GM12878 (cell line): ENCODE results near the gene SNRPA. TPM values are rescaled to one million over a fixed set of nuclear protein-coding genes. Genes with fewer than 3 reads are reported as not detected.

Experiments used
- ATF7 ChIP-seq: fragments of 450-650 bp; IDR thresholded peaks from 2 replicates; pipeline ENCODE4 v1.6.1; 2016; ENCODE audit warnings: low read depth, mild to moderate bottlenecking
- BACH1 ChIP-seq: fragments of 450-650 bp; IDR thresholded peaks from 2 replicates; pipeline ENCODE4 v1.6.1; 2017; ENCODE audit warnings: mild to moderate bottlenecking, borderline replicate concordance
- CBX5 ChIP-seq: sonication (generic); IDR thresholded peaks from 2 replicates; pipeline ENCODE4 v1.6.1; 2016; ENCODE audit warnings: low read depth, moderate library complexity, mild to moderate bottlenecking, inconsistent platforms
- CEBPB ChIP-seq, 2 experiments: fragments of 150-350 bp in 1 of 2; IDR thresholded peaks; 2 replicates each; pipeline ENCODE4 v1.6.1; 2012 to 2014; ENCODE audit warnings: low read depth in 2 of 2, low read length in 2 of 2, borderline replicate concordance in 1 of 2, inconsistent platforms in 1 of 2
- CHD4 ChIP-seq: fragments of 200-600 bp; sonication (generic); IDR thresholded peaks from 2 replicates; pipeline ENCODE4 v1.6.1; 2016; ENCODE audit warnings: mild to moderate bottlenecking
- DPF2 ChIP-seq: fragments of 450-650 bp; IDR thresholded peaks from 2 replicates; pipeline ENCODE4 v1.6.1; 2017; ENCODE audit warnings: mild to moderate bottlenecking
- FOXK2 ChIP-seq: fragments of 450-650 bp; IDR thresholded peaks from 2 replicates; pipeline ENCODE4 v1.6.1; 2017; ENCODE audit warnings: mild to moderate bottlenecking, moderate library complexity
- FOXM1 ChIP-seq: IDR thresholded peaks from 2 replicates; pipeline ENCODE4 v1.6.1; 2012; ENCODE audit warnings: low read depth, mild to moderate bottlenecking, inconsistent platforms, low read length, moderate library complexity
- JUNB ChIP-seq: IDR thresholded peaks from 2 replicates; pipeline ENCODE4 v1.6.1; 2016; ENCODE audit warnings: antibody characterized with exemption, mild to moderate bottlenecking
- KLF5 ChIP-seq: fragments of 450-650 bp; IDR thresholded peaks from 2 replicates; pipeline ENCODE4 v1.6.1; 2014; ENCODE audit warnings: mild to moderate bottlenecking; ENCODE audit not compliant: partially characterized antibody
- MYB ChIP-seq: fragments of 150-350 bp; IDR thresholded peaks from 2 replicates; pipeline ENCODE4 v1.6.1; 2014; ENCODE audit warnings: mild to moderate bottlenecking, low read depth, low read length, borderline replicate concordance
- SMAD5 ChIP-seq: IDR thresholded peaks from 2 replicates; pipeline ENCODE4 v1.6.1; 2016; ENCODE audit warnings: antibody characterized with exemption, low read depth
- SMARCA5 ChIP-seq: fragments of 450-650 bp; IDR thresholded peaks from 2 replicates; pipeline ENCODE4 v1.6.1; 2017; ENCODE audit warnings: mild to moderate bottlenecking
- STAT3 ChIP-seq: IDR thresholded peaks from 2 replicates; pipeline ENCODE4 v1.6.1; 2011; ENCODE audit warnings: low read depth, low read length, improper control_type of control experiment
- TARDBP ChIP-seq: IDR thresholded peaks from 2 replicates; pipeline ENCODE4 v1.6.1; 2016; ENCODE audit warnings: borderline replicate concordance
- ZNF274 ChIP-seq: IDR thresholded peaks from one replicate; pipeline ENCODE4 v1.8.0; 2011; ENCODE audit not compliant: insufficient read length, insufficient read depth
- polyA plus RNA-seq, 11 experiments: library from polyadenylated mRNA; depleted of rRNA in 4 of 11; unstranded in 6 of 11; stranded (reverse) in 5 of 11; fragments of >200 nt; fragmentation: Nextera tagmentation in 4 of 11; fragmentation: Illumina TruSeq in 1 of 11; extraction: Ambion mirVana in 4 of 11; extraction: Trizol in 1 of 11; gene quantifications; 1 replicate in 1 of 11; 2 replicates in 10 of 11; pipeline versions ENCODE4 v1.2.1 to v1.2.3, GENCODE V29; 2011 to 2016; ENCODE audit warnings: inconsistent platforms in 2 of 11, missing spikeins in 2 of 11, low read depth in 1 of 11
- total RNA-seq, 4 experiments: library from RNA; depleted of rRNA in 3 of 4; stranded (reverse); fragments of >200 nt in 3 of 4; fragmentation: Illumina TruSeq in 1 of 4; extraction: Trizol in 1 of 4; gene quantifications; 2 replicates each; pipeline versions ENCODE4 v1.2.1 to v1.2.3, GENCODE V29; 2013 to 2021
- TF ChIP-seq, protein P1 (sequence below): fragments of 450-650 bp; IDR thresholded peaks from 2 replicates; pipeline ENCODE4 v1.6.1; 2017; ENCODE audit warnings: mild to moderate bottlenecking
- TF ChIP-seq, protein P2 (sequence below): IDR thresholded peaks from 2 replicates; pipeline ENCODE4 v1.6.1; 2012; ENCODE audit warnings: low read depth, low read length, improper control_type of control experiment
- TF ChIP-seq, protein P3 (sequence below): fragments of 450-650 bp; IDR thresholded peaks from 2 replicates; pipeline ENCODE4 v1.6.1; 2017; ENCODE audit warnings: mild to moderate bottlenecking, moderate library complexity
- TF ChIP-seq, protein P4 (sequence below): IDR thresholded peaks from 2 replicates; pipeline ENCODE4 v1.6.1; 2011; ENCODE audit warnings: borderline replicate concordance, low read depth, mild to moderate bottlenecking, moderate library complexity, mixed read lengths, low read length; ENCODE audit not compliant: insufficient read depth; ENCODE audit errors: extremely low read length

SNRPA gene
- total and polyA plus RNA-seq, 10 of the 15 experiments (the other 5 are each of a cell fraction or from before 2014, with no cell fraction given): 14.8 to 299 (median 202) TPM

DNA sequence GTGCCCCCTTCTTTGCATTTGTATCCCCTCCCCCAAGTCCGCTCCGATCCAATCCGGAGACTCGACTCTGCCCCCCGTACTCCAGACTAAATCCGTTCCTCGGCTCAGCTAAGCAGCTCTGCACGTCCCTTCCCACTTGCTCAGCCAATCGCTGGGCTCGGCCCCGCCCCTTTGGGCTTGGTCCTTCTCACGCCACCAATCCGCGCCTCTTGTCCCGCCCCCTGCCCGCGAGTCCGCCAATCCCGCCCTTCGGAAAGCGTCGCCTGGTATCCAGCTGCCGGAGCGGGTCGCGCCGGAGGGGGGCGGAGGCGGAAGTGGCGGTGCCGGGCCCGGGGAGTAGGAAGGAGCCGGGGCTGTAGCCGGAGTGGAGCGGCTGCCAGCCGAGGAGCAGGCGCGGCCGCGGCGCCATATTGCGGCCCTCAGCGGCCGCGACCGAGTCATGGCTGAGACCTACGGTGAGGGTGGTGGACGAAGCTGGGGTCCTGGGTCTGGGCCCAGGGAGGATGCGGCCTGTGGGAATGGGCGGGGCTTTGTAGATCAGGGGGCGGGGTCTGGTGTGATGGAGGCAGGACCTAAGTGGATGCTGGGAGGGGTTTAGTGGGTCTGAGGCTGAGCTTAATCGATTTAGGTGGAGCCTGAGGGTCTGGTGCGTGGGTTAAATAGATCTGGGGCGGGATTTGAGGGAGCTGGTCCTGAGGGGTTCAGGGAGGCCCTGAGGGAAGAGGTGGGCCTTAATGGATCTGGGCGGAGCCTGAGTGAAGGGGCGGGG, 27.1 kb downstream of the SNRPA start, which contains the start of gene RAB4B (continued):
- TF ChIP-seq DPF2: no peak
- TF ChIP-seq CHD4: no peak
- no peak; the same call in 1 of the 2 replicates for TF ChIP-seq TARDBP
- TF ChIP-seq, protein P1, sequence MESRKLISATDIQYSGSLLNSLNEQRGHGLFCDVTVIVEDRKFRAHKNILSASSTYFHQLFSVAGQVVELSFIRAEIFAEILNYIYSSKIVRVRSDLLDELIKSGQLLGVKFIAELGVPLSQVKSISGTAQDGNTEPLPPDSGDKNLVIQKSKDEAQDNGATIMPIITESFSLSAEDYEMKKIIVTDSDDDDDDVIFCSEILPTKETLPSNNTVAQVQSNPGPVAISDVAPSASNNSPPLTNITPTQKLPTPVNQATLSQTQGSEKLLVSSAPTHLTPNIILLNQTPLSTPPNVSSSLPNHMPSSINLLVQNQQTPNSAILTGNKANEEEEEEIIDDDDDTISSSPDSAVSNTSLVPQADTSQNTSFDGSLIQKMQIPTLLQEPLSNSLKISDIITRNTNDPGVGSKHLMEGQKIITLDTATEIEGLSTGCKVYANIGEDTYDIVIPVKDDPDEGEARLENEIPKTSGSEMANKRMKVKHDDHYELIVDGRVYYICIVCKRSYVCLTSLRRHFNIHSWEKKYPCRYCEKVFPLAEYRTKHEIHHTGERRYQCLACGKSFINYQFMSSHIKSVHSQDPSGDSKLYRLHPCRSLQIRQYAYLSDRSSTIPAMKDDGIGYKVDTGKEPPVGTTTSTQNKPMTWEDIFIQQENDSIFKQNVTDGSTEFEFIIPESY: no peak
- peak; percentile 50; the same call in 1 of the 2 replicates for TF ChIP-seq BACH1
- TF ChIP-seq, protein P2, sequence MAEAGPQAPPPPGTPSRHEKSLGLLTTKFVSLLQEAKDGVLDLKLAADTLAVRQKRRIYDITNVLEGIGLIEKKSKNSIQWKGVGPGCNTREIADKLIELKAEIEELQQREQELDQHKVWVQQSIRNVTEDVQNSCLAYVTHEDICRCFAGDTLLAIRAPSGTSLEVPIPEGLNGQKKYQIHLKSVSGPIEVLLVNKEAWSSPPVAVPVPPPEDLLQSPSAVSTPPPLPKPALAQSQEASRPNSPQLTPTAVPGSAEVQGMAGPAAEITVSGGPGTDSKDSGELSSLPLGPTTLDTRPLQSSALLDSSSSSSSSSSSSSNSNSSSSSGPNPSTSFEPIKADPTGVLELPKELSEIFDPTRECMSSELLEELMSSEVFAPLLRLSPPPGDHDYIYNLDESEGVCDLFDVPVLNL: no peak
- TF ChIP-seq FOXM1: no peak
- TF ChIP-seq ZNF274: no peak
- TF ChIP-seq KLF5: peak; percentile 76
- TF ChIP-seq, protein P3, sequence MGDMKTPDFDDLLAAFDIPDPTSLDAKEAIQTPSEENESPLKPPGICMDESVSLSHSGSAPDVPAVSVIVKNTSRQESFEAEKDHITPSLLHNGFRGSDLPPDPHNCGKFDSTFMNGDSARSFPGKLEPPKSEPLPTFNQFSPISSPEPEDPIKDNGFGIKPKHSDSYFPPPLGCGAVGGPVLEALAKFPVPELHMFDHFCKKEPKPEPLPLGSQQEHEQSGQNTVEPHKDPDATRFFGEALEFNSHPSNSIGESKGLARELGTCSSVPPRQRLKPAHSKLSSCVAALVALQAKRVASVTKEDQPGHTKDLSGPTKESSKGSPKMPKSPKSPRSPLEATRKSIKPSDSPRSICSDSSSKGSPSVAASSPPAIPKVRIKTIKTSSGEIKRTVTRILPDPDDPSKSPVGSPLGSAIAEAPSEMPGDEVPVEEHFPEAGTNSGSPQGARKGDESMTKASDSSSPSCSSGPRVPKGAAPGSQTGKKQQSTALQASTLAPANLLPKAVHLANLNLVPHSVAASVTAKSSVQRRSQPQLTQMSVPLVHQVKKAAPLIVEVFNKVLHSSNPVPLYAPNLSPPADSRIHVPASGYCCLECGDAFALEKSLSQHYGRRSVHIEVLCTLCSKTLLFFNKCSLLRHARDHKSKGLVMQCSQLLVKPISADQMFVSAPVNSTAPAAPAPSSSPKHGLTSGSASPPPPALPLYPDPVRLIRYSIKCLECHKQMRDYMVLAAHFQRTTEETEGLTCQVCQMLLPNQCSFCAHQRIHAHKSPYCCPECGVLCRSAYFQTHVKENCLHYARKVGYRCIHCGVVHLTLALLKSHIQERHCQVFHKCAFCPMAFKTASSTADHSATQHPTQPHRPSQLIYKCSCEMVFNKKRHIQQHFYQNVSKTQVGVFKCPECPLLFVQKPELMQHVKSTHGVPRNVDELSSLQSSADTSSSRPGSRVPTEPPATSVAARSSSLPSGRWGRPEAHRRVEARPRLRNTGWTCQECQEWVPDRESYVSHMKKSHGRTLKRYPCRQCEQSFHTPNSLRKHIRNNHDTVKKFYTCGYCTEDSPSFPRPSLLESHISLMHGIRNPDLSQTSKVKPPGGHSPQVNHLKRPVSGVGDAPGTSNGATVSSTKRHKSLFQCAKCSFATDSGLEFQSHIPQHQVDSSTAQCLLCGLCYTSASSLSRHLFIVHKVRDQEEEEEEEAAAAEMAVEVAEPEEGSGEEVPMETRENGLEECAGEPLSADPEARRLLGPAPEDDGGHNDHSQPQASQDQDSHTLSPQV: no peak
- TF ChIP-seq, protein P4, sequence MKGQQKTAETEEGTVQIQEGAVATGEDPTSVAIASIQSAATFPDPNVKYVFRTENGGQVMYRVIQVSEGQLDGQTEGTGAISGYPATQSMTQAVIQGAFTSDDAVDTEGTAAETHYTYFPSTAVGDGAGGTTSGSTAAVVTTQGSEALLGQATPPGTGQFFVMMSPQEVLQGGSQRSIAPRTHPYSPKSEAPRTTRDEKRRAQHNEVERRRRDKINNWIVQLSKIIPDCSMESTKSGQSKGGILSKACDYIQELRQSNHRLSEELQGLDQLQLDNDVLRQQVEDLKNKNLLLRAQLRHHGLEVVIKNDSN: no peak
- TF ChIP-seq FOXK2: no peak
- no peak for TF ChIP-seq MYB
- TF ChIP-seq STAT3: no peak
- no peak for TF ChIP-seq CBX5
- no peak for TF ChIP-seq CEBPB (IDR thresholded peaks at IDR 0.05; ENCODE audit: borderline replicate concordance in 1 of 2, low read depth in 2 of 2, low read length in 2 of 2)
- no peak for TF ChIP-seq ATF7
- no peak for TF ChIP-seq JUNB
- TF ChIP-seq SMARCA5: no peak
- peak; percentile 60; the same call in 1 of the 2 replicates for TF ChIP-seq SMAD5
